Uterus (tissue), 2 donors: ENCODE measurements around the gene MXD4.

Experiments
- CTCF ChIP-seq, 4 experiments: fragments of 200-600 bp in 2 of 4; fragments of 450-650 bp in 2 of 4; sonication (generic) in 2 of 4; IDR thresholded peaks; one replicate each; pipeline ENCODE4 v1.5.1; 2016 to 2019; ENCODE audit warnings: antibody characterized with exemption in 4 of 4, mild to moderate bottlenecking in 2 of 4, moderate library complexity in 1 of 4
- POLR2A ChIP-seq, 2 donors: fragments of 450-650 bp; IDR thresholded peaks; one replicate each; pipeline ENCODE4 v1.6.1; 2016; ENCODE audit warnings: antibody characterized with exemption in 2 of 2, mild to moderate bottlenecking in 1 of 2, moderate library complexity in 1 of 2

GRCh38 chr4:2288051-2288541, 26.2 kb upstream of the MXD4 start:
- TF ChIP-seq POLR2A (IDR thresholded peaks at IDR 0.05) = no peak
- no peak for TF ChIP-seq CTCF (IDR thresholded peaks at IDR 0.05)
